Stimulated activated CD4-positive, alpha-beta T cell treated with anti-CD3 and anti-CD28 coated beads, Interleukin-4, amount 100 ng/mL, for 4 hours (primary cell): ENCODE measurements around the gene ANXA3.
"Not testable (repeated sequence)": the region's sequence is repeated elsewhere in the genome, so short reads cannot be mapped to it uniquely, and the experiment has no call there.

Experiments used
- DNase-seq, 2 experiments: peaks; one replicate each; pipeline ENCODE4 v3.0.0-alpha.2; 2020

The ANXA3 gene

GRCh38 chr4:78544678-78545077, 6.9 kb upstream of the ANXA3 start:
- DNase-seq: no peak

GRCh38 chr4:78545275-78546246, 6.0 kb upstream of the ANXA3 start:
- DNase-seq: no peak

DNA sequence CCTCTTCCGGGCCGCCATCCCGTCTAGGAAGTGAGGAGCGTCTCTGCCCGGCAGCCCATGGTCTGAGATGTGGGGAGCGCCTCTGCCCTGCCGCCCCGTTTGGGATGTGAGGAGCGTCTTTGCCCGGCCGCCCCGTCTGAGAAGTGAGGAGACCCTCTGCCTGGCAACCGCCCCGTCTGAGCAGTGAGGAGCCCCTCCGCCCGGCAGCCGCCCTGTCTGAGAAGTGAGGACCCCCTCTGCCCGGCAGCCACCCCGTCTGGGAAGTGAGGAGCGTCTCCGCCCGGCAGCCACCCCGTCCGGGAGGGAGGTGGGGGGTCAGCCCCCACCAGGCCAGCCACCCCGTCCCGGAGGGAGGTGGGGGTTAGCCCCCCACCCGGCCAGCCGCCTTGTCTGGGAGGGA, 3.7 kb upstream of the ANXA3 start:
- not testable (repeated sequence) for DNase-seq

- not testable (repeated sequence) for DNase-seq
These were observed 2.7 kb upstream of the ANXA3 start for GRCh38 chr4:78548889-78549288.

GRCh38 chr4:78552389-78553042, 946 bp downstream of the ANXA3 start:
- DNase-seq: no peak

GRCh38 chr4:78553043-78553396, 1.4 kb downstream of the ANXA3 start:
- no peak for DNase-seq

- no peak for DNase-seq
These were observed 2.0 kb downstream of the ANXA3 start for GRCh38 chr4:78553529-78554060.

- no peak for DNase-seq
These were observed 5.1 kb downstream of the ANXA3 start for GRCh38 chr4:78556665-78557064.

DNA sequence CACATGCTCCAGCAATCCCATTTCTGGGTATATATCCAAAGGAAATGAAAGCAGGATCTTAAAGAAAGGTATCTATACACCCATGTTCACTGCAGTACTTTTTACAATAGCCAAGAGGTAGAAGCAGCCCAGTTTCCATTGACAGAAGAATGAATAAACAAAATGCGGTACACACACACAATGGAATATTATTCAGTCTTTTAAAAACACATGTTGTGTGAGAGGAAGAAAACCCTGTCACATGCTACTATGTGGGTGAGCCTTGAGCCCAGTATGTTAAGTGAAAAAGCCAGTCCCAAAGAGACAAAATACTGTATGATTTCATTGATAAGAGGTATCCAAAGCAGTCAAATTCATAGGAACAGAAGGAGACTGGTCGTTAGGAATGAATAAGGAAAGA, 6.3 kb downstream of the ANXA3 start:
- no peak for DNase-seq

DNA sequence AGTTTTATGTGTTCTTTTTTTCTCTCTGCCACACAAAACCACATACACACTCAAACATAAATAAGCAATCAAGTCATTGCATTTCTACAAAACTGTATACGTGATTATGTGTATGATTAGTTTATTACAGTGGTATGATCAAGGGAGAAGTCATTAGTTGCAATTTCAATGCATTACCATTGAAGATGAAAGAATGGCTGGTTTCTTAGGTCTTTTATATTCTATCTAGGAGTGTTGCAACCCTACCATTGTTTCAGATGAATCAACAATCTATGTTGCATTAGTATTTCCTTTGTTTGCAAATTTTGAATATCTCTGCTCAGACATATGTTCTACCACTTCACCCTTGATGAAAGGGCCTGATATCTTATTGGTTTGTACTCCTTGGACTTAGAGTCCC, 6.8 kb downstream of the ANXA3 start:
- DNase-seq: no peak

DNA sequence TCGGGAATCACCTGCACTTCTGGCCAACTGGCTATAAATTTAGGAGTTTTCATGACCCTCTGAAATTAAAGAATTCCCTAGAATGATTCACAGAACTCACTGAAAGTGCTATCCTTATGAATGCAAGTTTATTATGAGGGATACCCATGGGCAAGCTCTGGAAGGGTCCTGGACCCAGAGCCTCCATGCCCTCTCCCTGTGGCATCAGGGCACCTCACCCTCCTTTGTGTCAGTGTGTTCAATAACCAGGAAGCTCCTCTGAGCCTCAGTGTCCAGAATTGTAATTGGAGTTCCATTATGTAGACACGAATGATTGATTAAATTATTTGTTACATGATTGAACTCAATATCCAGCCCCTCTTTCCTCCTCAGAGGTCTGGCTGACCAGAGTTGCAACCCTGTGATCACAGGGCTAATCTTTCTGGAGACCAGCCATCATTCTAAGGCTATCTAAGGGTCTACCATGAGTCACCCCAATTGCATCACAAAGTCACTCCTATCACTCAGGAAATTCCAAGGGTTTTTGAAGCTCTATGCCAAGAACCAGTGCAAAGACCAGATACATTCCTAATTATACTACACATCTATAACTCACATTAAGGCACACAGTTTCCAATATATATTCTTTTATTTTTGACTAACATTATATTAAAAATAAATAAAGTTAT, 8.9 kb downstream of the ANXA3 start:
- no peak for DNase-seq

GRCh38 chr4:78561677-78562076, 10.1 kb downstream of the ANXA3 start:
- no peak for DNase-seq

DNA sequence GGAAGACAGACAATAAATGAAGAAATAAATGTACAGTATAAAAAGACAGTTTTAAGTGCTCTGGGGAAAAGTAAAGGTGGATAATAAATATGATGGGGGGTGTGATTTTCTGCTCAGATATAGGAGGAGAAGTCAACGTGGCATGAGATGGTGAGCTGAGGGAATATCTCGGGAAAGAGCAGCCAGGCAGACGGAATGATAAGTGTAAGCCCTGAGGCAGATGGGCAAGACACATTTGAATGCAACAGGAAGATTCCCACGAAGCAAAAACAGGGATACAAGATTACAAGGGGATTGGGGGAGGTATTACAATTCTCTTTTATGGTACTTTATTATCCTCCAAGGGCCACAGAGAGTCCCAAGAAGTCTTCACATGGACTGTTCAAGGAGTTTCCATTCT, 11.1 kb downstream of the ANXA3 start:
- no peak for DNase-seq

DNA sequence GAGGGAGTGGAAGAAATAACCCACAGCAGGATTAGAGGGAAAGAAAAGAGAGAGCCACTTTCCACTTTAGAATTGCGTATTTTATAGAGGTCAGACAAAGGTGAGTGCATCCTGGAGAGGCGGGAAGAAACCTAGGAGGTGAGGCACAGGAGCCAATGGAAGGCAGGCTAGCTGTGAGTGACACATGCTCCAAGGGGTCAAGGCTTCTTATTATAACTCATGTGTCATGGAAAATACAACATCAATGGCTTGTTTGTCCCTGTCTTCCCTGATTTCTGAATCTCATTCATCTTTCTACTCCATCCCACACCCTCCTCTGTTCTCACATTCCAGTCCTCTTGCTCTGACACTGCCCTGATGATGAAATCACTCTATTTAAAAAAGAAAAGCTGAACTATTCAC, 14.4 kb downstream of the ANXA3 start:
- DNase-seq: no peak

GRCh38 chr4:78566834-78567499, 15.4 kb downstream of the ANXA3 start:
- DNase-seq: no peak

- no peak for DNase-seq
These were observed 16.0 kb downstream of the ANXA3 start for GRCh38 chr4:78567500-78568060.

GRCh38 chr4:78568640-78569305, 17.2 kb downstream of the ANXA3 start:
- DNase-seq: no peak

- DNase-seq: no peak
These were observed 17.8 kb downstream of the ANXA3 start for GRCh38 chr4:78569306-78569821.

DNA sequence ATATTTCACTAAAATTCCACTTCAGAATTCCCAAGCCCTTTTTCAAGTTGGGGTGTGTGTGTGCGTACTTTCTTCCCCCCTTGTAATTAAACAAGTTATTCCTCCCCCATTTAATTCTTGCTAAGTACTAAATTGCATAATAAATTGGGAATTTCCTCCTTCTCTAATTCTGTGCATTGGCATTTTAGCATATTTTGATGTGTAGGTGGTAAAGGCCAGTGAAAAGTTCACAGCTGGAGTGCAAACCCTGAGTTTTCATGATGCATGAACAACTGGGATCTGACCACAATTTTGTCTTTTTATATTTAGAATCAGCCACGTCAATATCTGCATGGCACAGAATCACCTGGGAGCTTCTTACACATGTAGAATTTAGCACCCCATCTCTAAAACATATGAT, 18.5 kb downstream of the ANXA3 start:
- DNase-seq: no peak

GRCh38 chr4:78571804-78572203, 20.2 kb downstream of the ANXA3 start:
- no peak for DNase-seq

DNA sequence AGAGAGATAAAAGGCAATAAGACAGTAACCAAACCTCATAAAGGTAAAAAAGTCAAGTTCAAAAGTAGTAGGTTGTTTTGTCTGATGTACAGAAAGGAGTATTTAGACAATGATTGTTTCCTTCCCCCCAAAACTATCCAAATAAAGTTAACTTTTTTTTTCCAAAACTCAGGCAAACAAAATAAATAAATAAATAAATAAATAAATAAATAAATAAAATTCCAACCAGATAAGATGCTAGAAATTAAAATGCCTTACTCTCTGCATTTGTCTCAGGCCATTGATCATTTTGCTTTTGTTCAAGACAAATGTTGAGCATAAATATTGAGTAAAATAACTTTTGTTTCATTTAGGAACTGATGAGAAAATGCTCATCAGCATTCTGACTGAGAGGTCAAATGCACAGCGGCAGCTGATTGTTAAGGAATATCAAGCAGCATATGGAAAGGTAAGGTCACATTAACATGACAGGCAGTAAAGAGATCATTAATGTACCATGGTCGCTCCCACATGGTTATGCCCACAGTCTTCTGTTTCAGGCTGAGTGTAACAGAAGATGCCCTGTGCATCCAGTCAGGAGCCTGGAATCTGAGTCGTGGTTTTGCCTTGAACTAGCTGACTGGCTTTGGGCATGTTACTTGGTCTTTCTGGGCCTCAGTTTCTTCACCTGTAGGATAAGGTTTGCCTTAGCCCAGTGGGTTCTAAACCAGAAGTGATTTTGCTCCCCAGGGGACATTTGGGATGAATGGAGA, 27.3 kb downstream of the ANXA3 start:
- no peak for DNase-seq
